HepG2 (cell line): ENCODE results near the gene COMMD2. TPM values are rescaled to one million over a fixed set of nuclear protein-coding genes. Genes with fewer than 3 reads are reported as not detected.

Source experiments
- AGO2 ChIP-seq: fragments of 200-400 bp; formaldehyde crosslinking; optimal IDR thresholded peaks from 2 replicates; pipeline ENCODE3; 2017; ENCODE audit warnings: mild to moderate bottlenecking, low read depth, low read length, moderate library complexity
- AHR ChIP-seq: IDR thresholded peaks from 2 replicates; pipeline ENCODE4 v1.6.1; 2018; ENCODE audit warnings: missing genetic modification reagents, missing compliant biosample characterization
- ARID3A ChIP-seq: IDR thresholded peaks from 2 replicates; pipeline ENCODE4 v1.6.1; 2012; ENCODE audit warnings: low read depth, low read length, improper control_type of control experiment
- ATF5 ChIP-seq: sonication (generic); formaldehyde crosslinking; IDR thresholded peaks from 2 replicates; pipeline ENCODE4 v1.4.0; 2020; ENCODE audit warnings: mild to moderate bottlenecking, low read depth, missing genetic modification reagents
- CTCF ChIP-seq: sonication (generic); formaldehyde crosslinking; IDR thresholded peaks from 2 replicates; pipeline ENCODE4 v1.5.0; 2020; ENCODE audit warnings: mild to moderate bottlenecking, missing genetic modification reagents, moderate library complexity
- DR1 ChIP-seq: sonication (generic); formaldehyde crosslinking; IDR thresholded peaks from 2 replicates; pipeline ENCODE4 v1.8.0; 2021; ENCODE audit warnings: mild to moderate bottlenecking, missing genetic modification reagents, inconsistent platforms
- ESRRA ChIP-seq: sonication (generic); formaldehyde crosslinking; IDR thresholded peaks from 2 replicates; pipeline ENCODE4 v1.5.1; 2020; ENCODE audit warnings: mild to moderate bottlenecking, low read depth, missing genetic modification reagents
- GPN1 ChIP-seq: sonication (generic); formaldehyde crosslinking; IDR thresholded peaks from 2 replicates; pipeline ENCODE4 v1.5.1; 2020; ENCODE audit warnings: missing genetic modification reagents, borderline replicate concordance
- HIVEP1 ChIP-seq: sonication (generic); formaldehyde crosslinking; IDR thresholded peaks from 2 replicates; pipeline ENCODE4 v1.4.0; 2020; ENCODE audit warnings: mild to moderate bottlenecking, missing genetic modification reagents
- HNRNPH1 ChIP-seq: fragments of 200-400 bp; formaldehyde crosslinking; optimal IDR thresholded peaks from 2 replicates; pipeline ENCODE3; 2017; ENCODE audit warnings: mild to moderate bottlenecking, low read depth, low read length
- HNRNPLL ChIP-seq: fragments of 200-400 bp; formaldehyde crosslinking; IDR thresholded peaks from 2 replicates; pipeline ENCODE4 v1.6.1; 2017; ENCODE audit warnings: mild to moderate bottlenecking, low read depth, low read length; ENCODE audit not compliant: poor library complexity, severe bottlenecking
- MEF2D ChIP-seq: sonication (generic); formaldehyde crosslinking; IDR thresholded peaks from 2 replicates; pipeline ENCODE4 v1.5.1; 2020; ENCODE audit warnings: mild to moderate bottlenecking, missing genetic modification reagents
- RXRA ChIP-seq: sonication (generic); formaldehyde crosslinking; IDR thresholded peaks from 2 replicates; pipeline ENCODE4 v1.5.1; 2020; ENCODE audit warnings: missing genetic modification reagents
- TBP ChIP-seq: sonication (generic); formaldehyde crosslinking; IDR thresholded peaks from 2 replicates; pipeline ENCODE4 v1.5.0; 2020; ENCODE audit warnings: missing genetic modification reagents
- U2AF2 ChIP-seq: fragments of 200-400 bp; formaldehyde crosslinking; IDR thresholded peaks from 2 replicates; pipeline ENCODE4 v1.6.1; 2017; ENCODE audit warnings: low read depth, mild to moderate bottlenecking, low read length
- ZBTB3 ChIP-seq: sonication (generic); formaldehyde crosslinking; IDR thresholded peaks from 2 replicates; pipeline ENCODE4 v1.4.0; 2020; ENCODE audit warnings: low read depth, mild to moderate bottlenecking, moderate library complexity, missing genetic modification reagents, borderline replicate concordance
- ZFP91 ChIP-seq: sonication (generic); formaldehyde crosslinking; IDR thresholded peaks from 2 replicates; pipeline ENCODE4 v1.9.0; 2022; ENCODE audit warnings: missing genetic modification reagents, mild to moderate bottlenecking, borderline replicate concordance
- ZNF343 ChIP-seq: sonication (generic); formaldehyde crosslinking; IDR thresholded peaks from 2 replicates; pipeline ENCODE4 v1.4.0; 2020; ENCODE audit warnings: mild to moderate bottlenecking, missing genetic modification reagents
- ZNF552 ChIP-seq: sonication (generic); formaldehyde crosslinking; IDR thresholded peaks from 2 replicates; pipeline ENCODE4 v1.9.0; 2022; ENCODE audit warnings: missing genetic modification reagents, mild to moderate bottlenecking, borderline replicate concordance
- ZNF570 ChIP-seq: sonication (generic); formaldehyde crosslinking; IDR thresholded peaks from 2 replicates; pipeline ENCODE4 v1.4.0; 2020; ENCODE audit warnings: mild to moderate bottlenecking, missing genetic modification reagents, borderline replicate concordance
- ZNF740 ChIP-seq: sonication (generic); formaldehyde crosslinking; IDR thresholded peaks from 2 replicates; pipeline ENCODE4 v1.4.0; 2020; ENCODE audit warnings: missing genetic modification reagents
- ZNF761 ChIP-seq: sonication (generic); formaldehyde crosslinking; conservative IDR thresholded peaks from 2 replicates; pipeline ENCODE4 v1.4.0; 2020; ENCODE audit warnings: mild to moderate bottlenecking, missing genetic modification reagents
- ZNF788 ChIP-seq: sonication (generic); formaldehyde crosslinking; IDR thresholded peaks from 2 replicates; pipeline ENCODE4 v1.5.0; 2020; ENCODE audit warnings: mild to moderate bottlenecking, missing genetic modification reagents, borderline replicate concordance
- polyA plus RNA-seq, 8 experiments: library from polyadenylated mRNA; depleted of rRNA in 3 of 8; stranded (reverse) in 7 of 8; unstranded in 1 of 8; fragments of >200 nt; fragmentation: Illumina TruSeq in 4 of 8; extraction: Trizol in 4 of 8; gene quantifications; 2 replicates each; pipeline versions ENCODE4 v1.2.1 to v1.2.3, GENCODE V29; 2011 to 2016; ENCODE audit warnings: low read depth in 4 of 8, missing spikeins in 1 of 8, mixed read lengths in 1 of 8; ENCODE audit not compliant: insufficient read depth in 1 of 8
- total RNA-seq, 5 experiments: library from RNA; depleted of rRNA; stranded (reverse); fragments of >200 nt; fragmentation: Illumina TruSeq; extraction: Trizol; gene quantifications; 2 replicates each; pipeline ENCODE4 v1.2.3, GENCODE V29; 2016; ENCODE audit warnings: low read depth in 1 of 5

The COMMD2 gene
- total and polyA plus RNA-seq, 2 of the 13 experiments (the other 11 are each of a cell fraction or from before 2014, with no cell fraction given): 33.0 to 57.6 TPM

- no peak for TF ChIP-seq U2AF2
- TF ChIP-seq AGO2: no peak
- TF ChIP-seq ZNF740 (CRISPR knock-in tag): no peak
- TF ChIP-seq ATF5: no peak
- TF ChIP-seq ZNF552 (CRISPR knock-in tag): no peak
- TF ChIP-seq TBP (CRISPR knock-in tag): no peak
- TF ChIP-seq HNRNPLL: peak; percentile 28
- peak; percentile 25; the same call in 1 of the 2 replicates for TF ChIP-seq CTCF
- TF ChIP-seq AHR: no peak
- TF ChIP-seq ESRRA (CRISPR knock-in tag): peak; percentile 65; the same call in 1 of the 2 replicates
- TF ChIP-seq MEF2D (CRISPR knock-in tag): no peak
- TF ChIP-seq ZNF761 (CRISPR knock-in tag): peak; percentile 78
- peak; percentile 71 for TF ChIP-seq ZFP91 (CRISPR knock-in tag)
- 0 out of 2 replicates have a peak, but pooled peaks have one; percentile 31 for TF ChIP-seq ZNF570 (CRISPR knock-in tag)
- TF ChIP-seq HNRNPH1: no peak
- TF ChIP-seq ZNF343 (CRISPR knock-in tag): peak; percentile 52; the same call in 1 of the 2 replicates
- peak; percentile 67; the same call in 1 of the 2 replicates for TF ChIP-seq ZNF788 (CRISPR knock-in tag)
- TF ChIP-seq HIVEP1 (CRISPR knock-in tag): no peak
- TF ChIP-seq GPN1 (CRISPR knock-in tag): no peak
- peak; percentile 57; the same call in 1 of the 2 replicates for TF ChIP-seq RXRA (CRISPR knock-in tag)
- no peak for TF ChIP-seq ARID3A
- TF ChIP-seq ZBTB3 (CRISPR knock-in tag): no peak
- no peak for TF ChIP-seq DR1 (CRISPR knock-in tag)
These were observed 38.3 kb downstream of the COMMD2 start (continued) for GRCh38 chr3:149713730-149714654.
